ENCODE results near the gene HYDIN. TPM values are rescaled to one million over a fixed set of nuclear protein-coding genes. Genes with fewer than 3 reads are reported as not detected.

The HYDIN gene
- polyA plus RNA-seq, 1 of the 3 experiments (the other 2 are of a cell fraction) = 0.33 TPM

- TF ChIP-seq MXI1 (IDR thresholded peaks at IDR 0.05; ENCODE audit: low read depth, low read length) (no peak), ZBTB33 (IDR thresholded peaks at IDR 0.05; ENCODE audit: borderline replicate concordance, low read depth) (no peak), REST (IDR thresholded peaks at IDR 0.05; ENCODE audit: low read depth, low read length) (no peak)
- peaks cover 15% of the 10 kb centered on the region for H3F3A ChIP-seq (replicated peaks; ENCODE audit: insufficient read depth)
Measured at GRCh38 chr16:70774261-70774660, 456.3 kb downstream of the HYDIN start.

GRCh38 chr16:70772493-70772892 lies 458.0 kb downstream of the HYDIN start:
- Histone ChIP-seq H2AFZ (ENCODE audit: low read depth) (no peak overlapping the region), H3K79me2 (ENCODE audit: insufficient read depth) (no peaks in the 10 kb centered on the region), H3K4me1 (ENCODE audit: control insufficient read depth in 1 of 2, insufficient read depth in 2 of 2, low read depth in 1 of 2, low read length in 1 of 2) (peaks cover 0 to 3% of the 10 kb centered on the region in 2 experiments; a peak in 1 of 4 replicates), H3K9ac (no peak overlapping the region), H4K20me1 (ENCODE audit: insufficient read depth) (no peaks in the 10 kb centered on the region), H3K4me3 (ENCODE audit: low read depth in 2 of 2, low read length in 1 of 2) (no peak overlapping the region), H3K36me3 (replicated peaks in 1 of 2; ENCODE audit: control insufficient read depth in 1 of 2, insufficient read depth in 2 of 2, low read length in 1 of 2) (peaks cover 18 to 22% of the 10 kb centered on the region in 2 experiments), H3K9me3 (no peaks in the 10 kb centered on the region), H3K27me3 (ENCODE audit: insufficient read depth) (no peaks in the 10 kb centered on the region), H3K27ac (ENCODE audit: low read depth in 2 of 2, low read length in 1 of 2) (no peak overlapping the region), H3K4me2 (no peak overlapping the region), H3K9me2 (no peaks in the 10 kb centered on the region), H3F3A (replicated peaks; ENCODE audit: insufficient read depth) (peaks cover 5% of the 10 kb centered on the region)
- CTCF ChIA-PET = interaction anchor here (0.7 to 9.6 kb wide), 6 partner anchors 29 to 117 kb away, joined by 3 to 181 read pairs (median 25); partner anchors contain the start of genes MTSS2 and VAC14
- DNase-seq = no peak
- no peak for TF ChIP-seq USF1 (IDR thresholded peaks at IDR 0.05; ENCODE audit: borderline replicate concordance, low read depth)
- TF ChIP-seq TAF1 (IDR thresholded peaks at IDR 0.05; ENCODE audit: borderline replicate concordance, low read depth, low read length) = no peak
- no peak for TF ChIP-seq ZBTB33 (IDR thresholded peaks at IDR 0.05; ENCODE audit: borderline replicate concordance, low read depth)
- TF ChIP-seq RFX5 (IDR thresholded peaks at IDR 0.05; ENCODE audit: low read length) = no peak
- TF ChIP-seq TCF12 (IDR thresholded peaks at IDR 0.05) = no peak
- TF ChIP-seq SMC3 (IDR thresholded peaks at IDR 0.05; ENCODE audit: low read depth, low read length) = no peak
- POLR2A ChIA-PET = interaction anchor here (2.0 kb wide), 1 partner anchor 85 kb away, joined by 5 read pairs; no protein-coding TSS in a partner anchor
- WGBS (ENCODE audit: low lambda C conversion rate) = 87% methylated on average over 1 of the region's 1 CpG

More at GRCh38 chr16:70774261-70774660, 456.3 kb downstream of the HYDIN start:
- H3K36me3 ChIP-seq (replicated peaks in 1 of 2; ENCODE audit: control insufficient read depth in 1 of 2, insufficient read depth in 2 of 2, low read length in 1 of 2) = peaks cover 18 to 25% of the 10 kb centered on the region in 2 experiments
- WGBS (ENCODE audit: low lambda C conversion rate) = 96% methylated on average over 13 of the region's 13 CpGs
- no peak for DNase-seq
- peaks cover 0 to 3% of the 10 kb centered on the region in 2 experiments; a peak in 1 of 4 replicates for H3K4me1 ChIP-seq (ENCODE audit: control insufficient read depth in 1 of 2, insufficient read depth in 2 of 2, low read depth in 1 of 2, low read length in 1 of 2)
- no peaks in the 10 kb centered on the region for H4K20me1 ChIP-seq (ENCODE audit: insufficient read depth)
- H3K4me3 ChIP-seq (ENCODE audit: low read depth in 2 of 2, low read length in 1 of 2) = no peak overlapping the region
- H3K4me2 ChIP-seq = no peak overlapping the region
- no peaks in the 10 kb centered on the region for H3K9me3 ChIP-seq
- CTCF ChIA-PET = interaction anchor here (1.3 kb wide), 1 partner anchor 63 kb away, joined by 3 read pairs; no protein-coding TSS in a partner anchor
- POLR2A ChIA-PET = no interaction called here
- no peaks in the 10 kb centered on the region for H3K27me3 ChIP-seq (ENCODE audit: insufficient read depth)
- no peak overlapping the region for H2AFZ ChIP-seq (ENCODE audit: low read depth)
- H3K9ac ChIP-seq = no peak overlapping the region
- no peaks in the 10 kb centered on the region for H3K79me2 ChIP-seq (ENCODE audit: insufficient read depth)
- H3K27ac ChIP-seq (ENCODE audit: low read depth in 2 of 2, low read length in 1 of 2) = no peak overlapping the region
- H3K9me2 ChIP-seq = no peaks in the 10 kb centered on the region
